Activated CD4-positive, alpha-beta T cell treated with anti-CD3 and anti-CD28 coated beads, Interleukin-2, amount 10 ng/mL, durations not matched to agents 24 days and 14 days (primary cell): ENCODE results near the gene TSPAN5. TPM values are rescaled to one million over a fixed set of nuclear protein-coding genes. Genes with fewer than 3 reads are reported as not detected.
"Not testable (repeated sequence)": the region's sequence is repeated elsewhere in the genome, so short reads cannot be mapped to it uniquely, and the experiment has no call there.

Source experiments
- DNase-seq: peaks from one replicate; pipeline ENCODE4 v3.0.0; 2022
- H3K27ac Mint-ChIP-seq: one replicate; pipeline ENCODE4 v1.8.0; 2022; ENCODE audit warnings: mild to moderate bottlenecking, mixed read lengths
- H3K27me3 Mint-ChIP-seq: one replicate; pipeline ENCODE4 v1.8.0; 2022; ENCODE audit warnings: mixed read lengths
- H3K36me3 Mint-ChIP-seq: one replicate; pipeline ENCODE4 v1.8.0; 2022; ENCODE audit warnings: low read depth, mild to moderate bottlenecking, mixed read lengths
- H3K4me1 Mint-ChIP-seq: one replicate; pipeline ENCODE4 v1.8.0; 2021; ENCODE audit warnings: mixed read lengths
- H3K4me3 Mint-ChIP-seq: one replicate; pipeline ENCODE4 v1.8.0; 2022; ENCODE audit warnings: mild to moderate bottlenecking, moderate library complexity, mixed read lengths
- H3K9me3 Mint-ChIP-seq: one replicate; pipeline ENCODE4 v1.8.0; 2021; ENCODE audit warnings: mixed read lengths
- intact Hi-C: fragments of 100-400 bp; cut with micrococcal nuclease; formaldehyde crosslinking; loops from one replicate; pipeline ENCODE4 v1.15.1; 2023
- total RNA-seq: library from RNA; stranded (reverse); gene quantifications from 2 replicates; pipeline ENCODE4 v1.2.3, GENCODE V29; 2022

Gene TSPAN5
- total RNA-seq, 1 donor from 2014 or later, result 30.7 TPM

- DNase-seq, result no peak
- no peaks in the 10 kb centered on the region for H3K27me3 Mint-ChIP-seq
- intact Hi-C loops, result no loop called here
- H3K4me1 Mint-ChIP-seq, result peaks cover 33% of the 10 kb centered on the region
- no peak overlapping the region for H3K4me3 Mint-ChIP-seq
- H3K36me3 Mint-ChIP-seq, result peaks cover 18% of the 10 kb centered on the region
- peaks cover 3% of the 10 kb centered on the region for H3K9me3 Mint-ChIP-seq
- H3K27ac Mint-ChIP-seq, result no peak overlapping the region
Observed at GRCh38 chr4:98496152-98496845, 162.1 kb downstream of the TSPAN5 start.

DNA sequence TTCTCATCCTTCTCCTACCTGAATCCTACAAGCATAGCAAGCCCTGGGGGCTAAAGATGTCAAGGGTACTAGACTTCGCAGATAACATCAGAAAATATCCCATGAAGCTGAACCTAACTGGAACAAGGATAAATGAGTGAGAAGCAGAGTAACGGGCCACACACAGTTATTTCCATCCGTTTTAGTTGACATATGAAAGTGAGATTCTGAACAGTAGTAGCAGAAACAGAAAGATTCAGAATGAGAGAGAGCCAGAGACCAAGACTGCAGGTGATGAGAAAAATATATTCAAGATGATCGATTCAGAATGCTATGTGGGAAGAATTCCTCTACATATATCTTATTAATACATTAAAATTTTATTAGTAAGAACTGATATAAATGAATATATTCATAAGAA is 165.1 kb downstream of the TSPAN5 start:
- H3K4me1 Mint-ChIP-seq, result peaks cover 31% of the 10 kb centered on the region
- no peaks in the 10 kb centered on the region for H3K9me3 Mint-ChIP-seq
- intact Hi-C loops, result loop anchor here (1.0 kb wide), 2 partner anchors 10 to 18 kb away; no protein-coding TSS in a partner anchor
- no peak for DNase-seq
- no peaks in the 10 kb centered on the region for H3K27me3 Mint-ChIP-seq
- peaks cover 21% of the 10 kb centered on the region for H3K36me3 Mint-ChIP-seq
- peak overlapping the region; percentile 84 for H3K27ac Mint-ChIP-seq
- peak overlapping the region; percentile 32 for H3K4me3 Mint-ChIP-seq

- no peak for DNase-seq
- no peaks in the 10 kb centered on the region for H3K9me3 Mint-ChIP-seq
- H3K4me3 Mint-ChIP-seq, result no peak overlapping the region
- H3K4me1 Mint-ChIP-seq, result peaks cover 33% of the 10 kb centered on the region
- H3K36me3 Mint-ChIP-seq, result peaks cover 21% of the 10 kb centered on the region
- H3K27ac Mint-ChIP-seq, result peak overlapping the region; percentile 68
- no peaks in the 10 kb centered on the region for H3K27me3 Mint-ChIP-seq
- intact Hi-C loops, result no loop called here
Observed at GRCh38 chr4:98491899-98492559, 166.4 kb downstream of the TSPAN5 start.

GRCh38 chr4:98490251-98490650 is 168.2 kb downstream of the TSPAN5 start:
- no peak for DNase-seq
- intact Hi-C loops, result no loop called here
- H3K36me3 Mint-ChIP-seq, result peaks cover 31% of the 10 kb centered on the region

DNA sequence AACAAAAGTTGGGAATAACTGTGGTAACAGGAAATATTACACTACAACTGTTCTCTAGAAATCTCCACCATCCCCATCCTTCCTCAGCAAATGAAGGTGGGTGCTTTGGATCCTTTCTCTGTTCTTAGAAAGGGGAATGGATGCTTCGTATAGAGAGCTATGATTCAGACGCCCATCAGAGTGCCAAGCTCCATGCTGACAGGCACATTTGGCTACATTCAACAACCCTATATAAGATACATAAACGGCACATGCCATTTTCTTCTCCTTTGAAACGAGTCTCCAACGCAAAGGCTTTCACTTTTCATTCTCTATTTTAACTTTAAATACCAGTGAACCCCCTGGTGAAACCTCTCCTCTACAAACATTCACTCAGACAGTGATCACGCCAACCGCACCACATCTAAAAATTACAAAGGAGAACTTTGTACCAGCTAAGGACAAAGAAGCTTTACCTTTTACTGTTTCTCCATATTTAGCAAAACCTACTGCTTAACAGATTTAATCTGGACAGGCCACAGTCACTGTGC is 172.5 kb downstream of the TSPAN5 start:
- DNase-seq, result peak; percentile 64
- Mint-ChIP-seq H3K4me1 (peaks cover 66% of the 10 kb centered on the region), H3K27me3 (no peaks in the 10 kb centered on the region)

More at GRCh38 chr4:98490251-98490650, 168.2 kb downstream of the TSPAN5 start:
- H3K27me3 Mint-ChIP-seq, result no peaks in the 10 kb centered on the region
- no peaks in the 10 kb centered on the region for H3K9me3 Mint-ChIP-seq
- no peak overlapping the region for H3K27ac Mint-ChIP-seq
- H3K4me1 Mint-ChIP-seq, result peaks cover 48% of the 10 kb centered on the region
- no peak overlapping the region for H3K4me3 Mint-ChIP-seq

GRCh38 chr4:98484031-98484430 is 174.4 kb downstream of the TSPAN5 start:
- DNase-seq, result no peak
- Mint-ChIP-seq H3K36me3 (peaks cover 33% of the 10 kb centered on the region), H3K4me3 (peak overlapping the region; percentile 80), H3K27ac (peak overlapping the region; percentile 99), H3K9me3 (no peaks in the 10 kb centered on the region), H3K4me1 (peaks cover 78% of the 10 kb centered on the region), H3K27me3 (no peaks in the 10 kb centered on the region)
- intact Hi-C loops, result loop anchor here (5.0 to 10.0 kb wide), 3 partner anchors 443 to 1361 kb away; partner anchors contain the start of genes EIF4E and METAP1

More for the DNA sequence above, 172.5 kb downstream of the TSPAN5 start:
- peaks cover 33% of the 10 kb centered on the region for H3K36me3 Mint-ChIP-seq
- intact Hi-C loops, result loop anchor here (10.0 kb wide), 1 partner anchor 1359 kb away; no protein-coding TSS in a partner anchor
- peak overlapping the region; percentile 46 for H3K4me3 Mint-ChIP-seq
- H3K9me3 Mint-ChIP-seq, result no peaks in the 10 kb centered on the region
- peak overlapping the region; percentile 87 for H3K27ac Mint-ChIP-seq

GRCh38 chr4:98482847-98483806 is 175.3 kb downstream of the TSPAN5 start:
- peak; percentile 75 for DNase-seq
- no peaks in the 10 kb centered on the region for H3K9me3 Mint-ChIP-seq
- peaks cover 79% of the 10 kb centered on the region for H3K4me1 Mint-ChIP-seq
- H3K27me3 Mint-ChIP-seq, result no peaks in the 10 kb centered on the region
- peak overlapping the region; percentile 99 for H3K27ac Mint-ChIP-seq
- intact Hi-C loops, result loop anchor here (1.0 to 10.0 kb wide), 10 partner anchors 10 to 1362 kb away; partner anchors contain the start of genes EIF4E, METAP1 and TSPAN5
- peaks cover 39% of the 10 kb centered on the region for H3K36me3 Mint-ChIP-seq
- peak overlapping the region; percentile 80 for H3K4me3 Mint-ChIP-seq

- no peak for DNase-seq
- H3K4me1 Mint-ChIP-seq, result peaks cover 76% of the 10 kb centered on the region
- H3K9me3 Mint-ChIP-seq, result no peaks in the 10 kb centered on the region
- peak overlapping the region; percentile 99 for H3K27ac Mint-ChIP-seq
- peak overlapping the region; percentile 80 for H3K4me3 Mint-ChIP-seq
- no peaks in the 10 kb centered on the region for H3K27me3 Mint-ChIP-seq
- peaks cover 41% of the 10 kb centered on the region for H3K36me3 Mint-ChIP-seq
- intact Hi-C loops, result loop anchor here (5.0 to 10.0 kb wide), 3 partner anchors 445 to 1362 kb away; partner anchors contain the start of genes EIF4E and METAP1
Observed at GRCh38 chr4:98482503-98482846, 175.9 kb downstream of the TSPAN5 start.

GRCh38 chr4:98481167-98481566 is 177.2 kb downstream of the TSPAN5 start:
- Mint-ChIP-seq H3K9me3 (no peaks in the 10 kb centered on the region), H3K4me3 (no peak overlapping the region), H3K27me3 (no peaks in the 10 kb centered on the region), H3K36me3 (peaks cover 45% of the 10 kb centered on the region), H3K4me1 (peaks cover 72% of the 10 kb centered on the region), H3K27ac (peak overlapping the region; percentile 99)
- DNase-seq, result no peak
- intact Hi-C loops, result loop anchor here (5.0 to 10.0 kb wide), 3 partner anchors 446 to 1364 kb away; partner anchors contain the start of genes EIF4E and METAP1

GRCh38 chr4:98480535-98480934 is 177.9 kb downstream of the TSPAN5 start:
- Mint-ChIP-seq H3K4me3 (no peak overlapping the region), H3K36me3 (peaks cover 46% of the 10 kb centered on the region), H3K4me1 (peaks cover 66% of the 10 kb centered on the region), H3K27ac (peak overlapping the region; percentile 99), H3K27me3 (no peaks in the 10 kb centered on the region), H3K9me3 (no peaks in the 10 kb centered on the region)
- no peak for DNase-seq
- intact Hi-C loops, result loop anchor here (5.0 to 10.0 kb wide), 3 partner anchors 447 to 1364 kb away; partner anchors contain the start of genes EIF4E and METAP1

DNA sequence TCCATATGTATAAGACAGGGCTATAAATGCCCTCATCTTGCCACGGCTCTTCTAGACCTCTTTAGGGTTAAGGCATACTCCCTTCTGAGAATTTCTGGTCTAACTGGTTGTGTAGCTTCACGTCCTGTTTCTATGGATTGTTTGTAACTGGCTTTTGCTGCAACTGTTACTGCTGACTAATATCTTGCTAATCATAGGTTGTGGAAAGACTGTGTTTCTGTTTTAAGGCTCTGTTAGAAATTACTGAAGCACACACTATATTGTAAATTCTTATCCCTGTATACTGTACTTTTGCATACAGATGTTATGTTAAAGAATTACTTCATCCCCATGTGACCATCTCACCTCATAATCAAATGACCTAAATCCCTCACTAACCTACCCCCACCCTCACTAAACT is 178.8 kb downstream of the TSPAN5 start:
- H3K9me3 Mint-ChIP-seq, H3K27me3 Mint-ChIP-seq, intact Hi-C loops, DNase-seq: not testable (repeated sequence)
- Mint-ChIP-seq H3K4me3 (peak overlapping the region; percentile 15), H3K4me1 (peaks cover 66% of the 10 kb centered on the region), H3K27ac (peak overlapping the region; percentile 71), H3K36me3 (peaks cover 50% of the 10 kb centered on the region)

GRCh38 chr4:98476891-98477290 is 181.5 kb downstream of the TSPAN5 start:
- no peaks in the 10 kb centered on the region for H3K27me3 Mint-ChIP-seq
- peaks cover 5% of the 10 kb centered on the region for H3K9me3 Mint-ChIP-seq
- H3K27ac Mint-ChIP-seq, result no peak overlapping the region
- no peak for DNase-seq
- no peak overlapping the region for H3K4me3 Mint-ChIP-seq
- peaks cover 64% of the 10 kb centered on the region for H3K36me3 Mint-ChIP-seq
- intact Hi-C loops, result no loop called here
- H3K4me1 Mint-ChIP-seq, result peaks cover 56% of the 10 kb centered on the region

GRCh38 chr4:98474408-98474844 is 184.0 kb downstream of the TSPAN5 start:
- Mint-ChIP-seq H3K4me3 (no peak overlapping the region), H3K27ac (no peak overlapping the region), H3K36me3 (peaks cover 70% of the 10 kb centered on the region), H3K9me3 (peaks cover 7% of the 10 kb centered on the region), H3K4me1 (peaks cover 42% of the 10 kb centered on the region), H3K27me3 (no peaks in the 10 kb centered on the region)
- no peak for DNase-seq
- intact Hi-C loops, result no loop called here
